Mucosa of gallbladder (tissue), 1 donor: ENCODE results near the gene PPIG. TPM values are rescaled to one million over a fixed set of nuclear protein-coding genes. Genes with fewer than 3 reads are reported as not detected.
A peak's percentile ranks its signal among the peaks of the same experiment; 100 is the strongest.
"Not testable (repeated sequence)": the region's sequence is repeated elsewhere in the genome, so short reads cannot be mapped to it uniquely, and the experiment has no call there.

Experiments used
- DNase-seq: peaks from one replicate; pipeline ENCODE4 v3.0.0-alpha.2; 2020; ENCODE audit warnings: low spot score
- total RNA-seq: library from RNA; stranded (reverse); gene quantifications from one replicate; pipeline ENCODE4 v1.2.1, GENCODE V29; 2021
- donor health status: DM: no; HTN: no; CAD: no.

PPIG gene
- total RNA-seq, result 44.9 TPM

- DNase-seq, result peak; percentile 92
These were observed at the start of gene PPIG for GRCh38 chr2:169584005-169584877. Gene PPIG, plus strand, starts transcription at chr2:169584351. Its CDS starts 19,691 bp downstream, at chr2:169604042.

- not testable (repeated sequence) for DNase-seq
These were observed 44.7 kb upstream of the PPIG start for GRCh38 chr2:169539460-169539859.

GRCh38 chr2:169540146-169540545 is 44.0 kb upstream of the PPIG start:
- DNase-seq, result no peak

- DNase-seq, result no peak
These were observed 41.7 kb upstream of the PPIG start for GRCh38 chr2:169542433-169542832.

GRCh38 chr2:169546756-169547155 is 37.4 kb upstream of the PPIG start:
- DNase-seq, result no peak

- DNase-seq, result no peak
These were observed 22.8 kb upstream of the PPIG start for GRCh38 chr2:169561364-169561763.

- not testable (repeated sequence) for DNase-seq
These were observed 22.1 kb upstream of the PPIG start for GRCh38 chr2:169562084-169562483.

- no peak for DNase-seq
These were observed 21.6 kb upstream of the PPIG start for GRCh38 chr2:169562519-169562918.

GRCh38 chr2:169565686-169566085 is 18.5 kb upstream of the PPIG start:
- no peak for DNase-seq

GRCh38 chr2:169569948-169570347 is 14.2 kb upstream of the PPIG start:
- no peak for DNase-seq

GRCh38 chr2:169570752-169571151 is 13.4 kb upstream of the PPIG start:
- not testable (repeated sequence) for DNase-seq

- DNase-seq, result no peak
These were observed 12.6 kb upstream of the PPIG start for GRCh38 chr2:169571571-169571970.

GRCh38 chr2:169572189-169572588 is 12.0 kb upstream of the PPIG start:
- no peak for DNase-seq

- DNase-seq, result no peak
These were observed 11.4 kb upstream of the PPIG start for GRCh38 chr2:169572821-169573159.

- peak; percentile 89 for DNase-seq
These were observed 10.8 kb upstream of the PPIG start, which contains the start of gene FASTKD1 for GRCh38 chr2:169573160-169573973. Gene FASTKD1, minus strand, starts transcription at chr2:169573865. Its CDS starts 1,836 bp downstream, at chr2:169572029.

- no peak for DNase-seq
These were observed 10.2 kb upstream of the PPIG start for GRCh38 chr2:169573974-169574299.

GRCh38 chr2:169574539-169574938 is 9.6 kb upstream of the PPIG start:
- DNase-seq, result not testable (repeated sequence)

- not testable (repeated sequence) for DNase-seq
These were observed 8.9 kb upstream of the PPIG start for GRCh38 chr2:169575264-169575663.

- DNase-seq, result no peak
These were observed 5.1 kb upstream of the PPIG start for GRCh38 chr2:169579044-169579443.

- not testable (repeated sequence) for DNase-seq
These were observed 1.4 kb upstream of the PPIG start for GRCh38 chr2:169582552-169583266.

- no peak for DNase-seq
These were observed 633 bp upstream of the PPIG start for GRCh38 chr2:169583518-169583917.

GRCh38 chr2:169585673-169586072 is 1.5 kb downstream of the PPIG start:
- DNase-seq, result no peak
